PC-9 (cell line): ENCODE measurements around the gene FAM107A. TPM values are rescaled to one million over a fixed set of nuclear protein-coding genes. Genes with fewer than 3 reads are reported as not detected.
A peak's percentile ranks its signal among the peaks of the same experiment; 100 is the strongest.

Experiments used
- BruUV-seq: library from RNA; stranded (reverse); fragments of 400-500 nt; replicated peaks from 2 replicates; lab custom pipeline; 2021; lab: Mats Ljungman, UMichigan
- CTCF ChIA-PET: fragments of 300-600 bp; sonication (Branson Sonifier 250); formaldehyde crosslinking; loops from one replicate; lab custom pipeline; 2022; ENCODE audit warnings: antibody characterized with exemption; lab: Charles Lee
- POLR2A ChIA-PET: fragments of 300-600 bp; sonication (Branson Sonifier 250); formaldehyde crosslinking; loops from one replicate; lab custom pipeline; 2022; ENCODE audit warnings: antibody characterized with exemption; ENCODE audit not compliant: unreplicated experiment; lab: Charles Lee
- DNase-seq, 2 experiments: peaks; one replicate each; pipeline versions ENCODE4 v3.0.0 to v3.0.0-alpha.2; 2015 to 2022; ENCODE audit warnings: mixed read lengths in 1 of 2
- H2AFZ ChIP-seq: fragments of 200-600 bp; sonication (generic); 2 replicates; pipeline ENCODE4 v1.8.1; 2017; ENCODE audit warnings: antibody characterized with exemption
- H3F3A ChIP-seq: fragments of 200-600 bp; sonication (generic); 2 replicates; pipeline ENCODE4 v1.8.1; 2017; ENCODE audit warnings: antibody characterized with exemption, mild to moderate bottlenecking, low read depth; ENCODE audit not compliant: insufficient read depth
- H3K27ac ChIP-seq: fragments of 200-600 bp; sonication (generic); 2 replicates; pipeline ENCODE4 v1.6.1; 2016; ENCODE audit warnings: mixed run types
- H3K27me3 ChIP-seq: fragments of 200-600 bp; sonication (generic); 2 replicates; pipeline ENCODE4 v1.6.1; 2016; ENCODE audit warnings: low read depth, mixed run types; ENCODE audit not compliant: insufficient read depth
- H3K36me3 ChIP-seq: fragments of 200-600 bp; sonication (generic); 2 replicates; pipeline ENCODE4 v1.6.1; 2016; ENCODE audit warnings: low read depth, mixed run types
- H3K4me1 ChIP-seq: fragments of 200-600 bp; sonication (generic); replicated peaks from 2 replicates; pipeline ENCODE4 v1.6.1; 2016; ENCODE audit warnings: mixed run types; ENCODE audit not compliant: insufficient read depth
- H3K4me2 ChIP-seq: fragments of 200-600 bp; sonication (generic); 2 replicates; pipeline ENCODE4 v1.6.1; 2017; ENCODE audit warnings: mixed run types
- H3K4me3 ChIP-seq: fragments of 200-600 bp; sonication (generic); 2 replicates; pipeline ENCODE4 v1.6.1; 2016; ENCODE audit warnings: mixed run types
- H3K79me2 ChIP-seq: fragments of 200-600 bp; sonication (generic); 2 replicates; pipeline ENCODE4 v1.6.1; 2017; ENCODE audit warnings: low read depth, mixed run types
- H3K9me2 ChIP-seq: fragments of 200-600 bp; sonication (generic); 2 replicates; pipeline ENCODE4 v1.8.1; 2017; ENCODE audit warnings: mild to moderate bottlenecking; ENCODE audit not compliant: insufficient read depth
- H3K9me3 ChIP-seq: fragments of 200-600 bp; sonication (generic); 2 replicates; pipeline ENCODE4 v1.8.1; 2016; ENCODE audit warnings: low read depth; ENCODE audit not compliant: insufficient read depth
- H4K20me1 ChIP-seq: fragments of 200-600 bp; sonication (generic); 2 replicates; pipeline ENCODE4 v1.8.1; 2017; ENCODE audit not compliant: insufficient read depth
- EZH2 ChIP-seq: fragments of 200-600 bp; sonication (generic); IDR thresholded peaks from 2 replicates; pipeline ENCODE4 v1.8.0; 2017; ENCODE audit warnings: antibody characterized with exemption, low read depth
- intact Hi-C: fragments of 100-400 bp; cut with micrococcal nuclease; formaldehyde crosslinking; loops from one replicate; pipeline ENCODE4 v1.10.0; 2022; ENCODE audit not compliant: unreplicated experiment
- total RNA-seq: library from RNA; stranded (reverse); gene quantifications from 2 replicates; pipeline ENCODE4 v1.2.3, GENCODE V29; 2021
- TF ChIP-seq, protein P1 (sequence below): fragments of 200-600 bp; sonication (generic); conservative IDR thresholded peaks from 2 replicates; pipeline ENCODE4 v1.6.1; 2017; ENCODE audit warnings: mixed run types, antibody characterized with exemption, mild to moderate bottlenecking, moderate library complexity

Gene FAM107A
- total RNA-seq, 1 experiment from 2014 or later = not detected

DNA sequence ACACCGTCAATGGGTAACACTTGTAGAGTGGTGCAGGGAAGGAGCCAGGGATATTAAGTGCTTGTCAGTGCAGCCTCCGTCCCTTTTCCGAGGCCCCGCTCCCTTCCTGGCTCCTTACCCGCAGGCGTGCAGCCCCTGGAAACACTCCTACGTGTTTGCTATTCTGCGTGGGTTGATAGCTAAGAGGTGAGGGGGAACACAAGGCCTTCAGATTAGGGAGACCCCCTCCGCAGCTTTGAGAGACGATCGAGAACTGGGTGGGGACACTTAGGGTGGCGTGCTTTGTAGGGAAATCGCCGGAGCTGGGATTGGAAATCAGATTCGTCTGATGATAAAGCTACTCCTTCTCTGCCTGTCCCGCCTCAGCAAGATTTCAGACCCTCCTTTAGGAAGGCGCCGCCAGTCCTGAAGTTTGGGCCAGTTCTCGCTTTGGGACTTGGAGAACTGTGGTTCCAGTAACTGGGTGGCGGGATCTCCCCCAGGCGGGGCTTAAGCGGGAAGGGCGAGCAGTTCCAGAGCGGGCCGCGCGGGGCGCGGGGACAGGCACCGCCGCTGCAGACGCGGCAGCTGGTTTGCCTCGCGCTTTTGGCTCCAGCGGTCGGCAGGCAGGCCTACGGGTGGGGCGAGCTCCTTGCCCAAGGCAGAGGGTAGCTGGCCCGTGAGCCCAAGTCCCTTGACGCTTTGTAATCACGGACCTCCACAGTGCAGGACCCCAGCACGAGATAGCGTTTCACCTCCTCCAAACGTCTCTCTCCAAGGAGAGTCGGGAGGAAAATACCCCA, 8.0 kb upstream of the FAM107A start:
- BruUV-seq = no TSS peak
- Histone ChIP-seq H4K20me1 (no peaks in the 10 kb centered on the region; the same call in 1 of the 2 replicates), H2AFZ (peak overlapping the region; percentile 87), H3K36me3 (no peaks in the 10 kb centered on the region), H3F3A (no peaks in the 10 kb centered on the region), H3K79me2 (no peaks in the 10 kb centered on the region), H3K4me3 (peak overlapping the region; percentile 73), H3K27me3 (peaks cover 23% of the 10 kb centered on the region), H3K9me2 (no peaks in the 10 kb centered on the region), H3K27ac (no peak overlapping the region), H3K4me1 (peaks cover 10% of the 10 kb centered on the region; the same call in 1 of the 2 replicates), H3K4me2 (peak overlapping the region; percentile 95), H3K9me3 (no peaks in the 10 kb centered on the region)
- POLR2A ChIA-PET = no interaction called here
- CTCF ChIA-PET = interaction anchor here (0.6 to 1.3 kb wide), 2 partner anchors 24 to 213 kb away, joined by 4 read pairs; no protein-coding TSS in a partner anchor
- intact Hi-C loops = no loop called here
- peak in 1 of 2 experiments; percentile 61 for DNase-seq
- no peak for TF ChIP-seq EZH2
- TF ChIP-seq, protein P1, sequence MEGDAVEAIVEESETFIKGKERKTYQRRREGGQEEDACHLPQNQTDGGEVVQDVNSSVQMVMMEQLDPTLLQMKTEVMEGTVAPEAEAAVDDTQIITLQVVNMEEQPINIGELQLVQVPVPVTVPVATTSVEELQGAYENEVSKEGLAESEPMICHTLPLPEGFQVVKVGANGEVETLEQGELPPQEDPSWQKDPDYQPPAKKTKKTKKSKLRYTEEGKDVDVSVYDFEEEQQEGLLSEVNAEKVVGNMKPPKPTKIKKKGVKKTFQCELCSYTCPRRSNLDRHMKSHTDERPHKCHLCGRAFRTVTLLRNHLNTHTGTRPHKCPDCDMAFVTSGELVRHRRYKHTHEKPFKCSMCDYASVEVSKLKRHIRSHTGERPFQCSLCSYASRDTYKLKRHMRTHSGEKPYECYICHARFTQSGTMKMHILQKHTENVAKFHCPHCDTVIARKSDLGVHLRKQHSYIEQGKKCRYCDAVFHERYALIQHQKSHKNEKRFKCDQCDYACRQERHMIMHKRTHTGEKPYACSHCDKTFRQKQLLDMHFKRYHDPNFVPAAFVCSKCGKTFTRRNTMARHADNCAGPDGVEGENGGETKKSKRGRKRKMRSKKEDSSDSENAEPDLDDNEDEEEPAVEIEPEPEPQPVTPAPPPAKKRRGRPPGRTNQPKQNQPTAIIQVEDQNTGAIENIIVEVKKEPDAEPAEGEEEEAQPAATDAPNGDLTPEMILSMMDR = peak; percentile 67

DNA sequence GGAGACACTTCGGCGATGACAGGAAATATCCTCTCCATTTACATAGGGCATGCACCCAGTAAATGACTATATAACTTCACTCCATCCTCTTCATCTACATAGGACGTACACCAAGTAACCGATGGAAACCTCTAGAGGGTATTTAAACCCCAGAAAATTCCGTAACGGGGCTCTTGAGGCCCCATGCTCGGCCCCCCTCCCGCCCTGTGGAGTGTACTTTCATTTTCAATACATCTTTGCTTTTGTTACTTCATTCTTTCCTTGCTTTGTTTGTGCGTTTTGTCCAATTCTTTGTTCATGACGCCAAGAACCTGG, 7.5 kb upstream of the FAM107A start:
- Histone ChIP-seq H3K9me3 (no peaks in the 10 kb centered on the region), H2AFZ (peak overlapping the region; percentile 87), H3F3A (no peaks in the 10 kb centered on the region), H3K27me3 (peaks cover 23% of the 10 kb centered on the region), H3K4me3 (peak overlapping the region; percentile 73), H3K36me3 (no peaks in the 10 kb centered on the region), H3K79me2 (no peaks in the 10 kb centered on the region), H4K20me1 (no peaks in the 10 kb centered on the region; the same call in 1 of the 2 replicates), H3K4me2 (peak overlapping the region; percentile 95), H3K27ac (no peak overlapping the region), H3K4me1 (peaks cover 10% of the 10 kb centered on the region; the same call in 1 of the 2 replicates), H3K9me2 (no peaks in the 10 kb centered on the region)
- intact Hi-C loops = no loop called here
- CTCF ChIA-PET = interaction anchor here (1.3 kb wide), 1 partner anchor 24 kb away, joined by 4 read pairs; no protein-coding TSS in a partner anchor
- no peak for TF ChIP-seq EZH2
- TF ChIP-seq, protein P1 = no peak
- POLR2A ChIA-PET = interaction anchor here (0.6 kb wide), 1 partner anchor 56 kb away, joined by 4 read pairs; no protein-coding TSS in a partner anchor
- DNase-seq = no peak
- no TSS peak for BruUV-seq

DNA sequence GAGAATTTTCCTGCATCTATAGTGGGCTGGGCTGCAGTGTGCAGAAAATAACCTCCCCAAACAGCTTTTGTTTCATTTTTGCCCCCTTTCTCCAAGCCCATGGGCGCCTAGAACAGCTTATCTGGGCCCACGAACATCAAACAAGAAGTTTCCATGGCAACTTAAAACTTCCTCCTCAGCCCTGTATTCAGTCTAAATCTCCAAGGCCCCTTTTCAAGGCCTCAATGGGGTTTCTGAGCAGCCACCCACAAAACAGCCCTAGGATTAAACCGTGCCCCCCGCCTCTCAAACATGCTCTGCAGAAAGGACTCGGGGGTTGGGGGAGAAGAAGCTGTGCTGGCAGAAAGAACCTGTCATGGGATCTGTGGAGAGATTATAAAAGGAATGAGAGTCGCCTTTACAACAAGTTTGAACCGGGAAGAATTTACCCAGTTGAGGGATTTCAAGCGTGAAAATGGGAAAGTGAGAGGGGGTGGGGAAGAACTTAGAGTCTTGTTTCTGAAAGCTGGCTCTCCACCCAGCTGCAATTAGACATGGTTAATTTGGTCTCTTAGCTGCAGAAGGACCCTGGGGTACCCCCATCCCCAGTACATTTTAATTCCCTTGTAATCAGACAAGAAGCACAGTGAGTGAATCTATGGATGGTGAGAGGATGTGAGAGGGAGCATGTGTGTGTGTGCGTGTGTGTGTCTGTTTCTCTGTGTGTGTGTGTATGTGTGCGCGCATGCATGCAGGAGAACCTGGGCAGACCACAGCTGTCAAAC, 4.3 kb upstream of the FAM107A start:
- CTCF ChIA-PET = interaction anchor here (0.6 kb wide), 1 partner anchor 269 kb away, joined by 4 read pairs; no protein-coding TSS in a partner anchor
- no peak for TF ChIP-seq EZH2
- intact Hi-C loops = no loop called here

More for the DNA sequence above, 4.3 kb upstream of the FAM107A start:
- Histone ChIP-seq H3K27ac (no peak overlapping the region), H3K79me2 (no peaks in the 10 kb centered on the region), H3K9me2 (no peaks in the 10 kb centered on the region), H3F3A (no peaks in the 10 kb centered on the region), H3K4me3 (no peak overlapping the region), H3K4me2 (no peak overlapping the region), H3K9me3 (no peaks in the 10 kb centered on the region), H4K20me1 (no peaks in the 10 kb centered on the region), H2AFZ (no peak overlapping the region), H3K4me1 (peaks cover 10% of the 10 kb centered on the region; the same call in 1 of the 2 replicates), H3K36me3 (no peaks in the 10 kb centered on the region), H3K27me3 (peaks cover 22% of the 10 kb centered on the region)
- DNase-seq = no peak
- BruUV-seq = no TSS peak
- POLR2A ChIA-PET = no interaction called here
